ENCODE data around the gene LILRA1. TPM values are rescaled to one million over a fixed set of nuclear protein-coding genes. Genes with fewer than 3 reads are reported as not detected.

The LILRA1 gene
- total RNA-seq, 1 donor from 2014 or later: 1.7 TPM

- Histone ChIP-seq H3K36me3 (no peaks in the 10 kb centered on the region), H3K27me3 (no peaks in the 10 kb centered on the region), H3K27ac (no peak overlapping the region), H3K4me3 (no peak overlapping the region), H3K4me1 (no peaks in the 10 kb centered on the region), H3K9me3 (no peaks in the 10 kb centered on the region)
- TF ChIP-seq CTCF (IDR thresholded peaks at IDR 0.05) (no peak), POLR2A (IDR thresholded peaks at IDR 0.05) (no peak), POLR2AphosphoS5 (IDR thresholded peaks at IDR 0.05; ENCODE audit: insufficient read depth in 1 of 2, low read depth in 1 of 2) (no peak)
- intact Hi-C loops (cut with DNase I): no loop called here
- no peak for DNase-seq (ENCODE audit: extremely low spot score in 2 of 2)
Observed at GRCh38 chr19:54644056-54644455, 50.6 kb downstream of the LILRA1 start.

GRCh38 chr19:54646331-54646841, 53.0 kb downstream of the LILRA1 start:
- Histone ChIP-seq H3K27me3 (no peaks in the 10 kb centered on the region), H3K27ac (no peak overlapping the region), H3K9me3 (no peaks in the 10 kb centered on the region), H3K36me3 (no peaks in the 10 kb centered on the region), H3K4me1 (no peaks in the 10 kb centered on the region), H3K4me3 (no peak overlapping the region)
- no peak for DNase-seq (ENCODE audit: extremely low spot score in 2 of 2)
- TF ChIP-seq POLR2AphosphoS5 (IDR thresholded peaks at IDR 0.05; ENCODE audit: insufficient read depth in 1 of 2, low read depth in 1 of 2) (no peak), CTCF (IDR thresholded peaks at IDR 0.05) (no peak), POLR2A (IDR thresholded peaks at IDR 0.05) (no peak)
- intact Hi-C loops (cut with DNase I): no loop called here

- Histone ChIP-seq H3K36me3 (no peaks in the 10 kb centered on the region), H3K27me3 (no peaks in the 10 kb centered on the region), H3K4me1 (no peaks in the 10 kb centered on the region), H3K27ac (no peak overlapping the region), H3K4me3 (no peak overlapping the region), H3K9me3 (no peaks in the 10 kb centered on the region)
- intact Hi-C loops (cut with DNase I): no loop called here
- TF ChIP-seq POLR2A (IDR thresholded peaks at IDR 0.05): no peak
- no peak for TF ChIP-seq POLR2AphosphoS5 (IDR thresholded peaks at IDR 0.05; ENCODE audit: insufficient read depth in 1 of 2, low read depth in 1 of 2)
- TF ChIP-seq CTCF (IDR thresholded peaks at IDR 0.05): no peak
- no peak for DNase-seq (ENCODE audit: extremely low spot score in 2 of 2)
Observed at GRCh38 chr19:54648129-54648528, 54.7 kb downstream of the LILRA1 start.

- no peaks in the 10 kb centered on the region for H3K27me3 ChIP-seq
Observed at GRCh38 chr19:54650108-54650655, 56.8 kb downstream of the LILRA1 start.

More at GRCh38 chr19:54650108-54650655, 56.8 kb downstream of the LILRA1 start:
- Histone ChIP-seq H3K27ac (no peak overlapping the region), H3K4me1 (no peaks in the 10 kb centered on the region), H3K9me3 (no peaks in the 10 kb centered on the region), H3K4me3 (no peak overlapping the region), H3K36me3 (no peaks in the 10 kb centered on the region)
- no peak for DNase-seq (ENCODE audit: extremely low spot score in 2 of 2)
- no peak for TF ChIP-seq POLR2A (IDR thresholded peaks at IDR 0.05)
- no peak for TF ChIP-seq POLR2AphosphoS5 (IDR thresholded peaks at IDR 0.05; ENCODE audit: insufficient read depth in 1 of 2, low read depth in 1 of 2)
- TF ChIP-seq CTCF (IDR thresholded peaks at IDR 0.05): no peak
- intact Hi-C loops (cut with DNase I): no loop called here

Small RNAs within 50 kb of the gene (microRNA-seq; reads per million reads assigned to microRNA genes)
- gene MIR8061 (ENCODE audit: borderline number of aligned reads, borderline replicate concordance): not detected

Small RNAs within 50 kb of the gene (small RNA-seq; reads per million reads assigned to genes)
- not detected for gene AC245036.2
- gene AC245036.3: not detected
- not detected for gene MIR8061

Other genes starting within 250 kb of the LILRA1 start
- 8.8 TPM for gene LAIR1, start 228.7 kb upstream of the LILRA1 start, total RNA-seq
- 5.9 TPM for gene TTYH1, start 178.2 kb upstream of the LILRA1 start, total RNA-seq
- 129 TPM for gene LENG8, start 144.4 kb upstream of the LILRA1 start, total RNA-seq
- 10.3 TPM for gene LENG9, start 129.9 kb upstream of the LILRA1 start, total RNA-seq
- 33.4 TPM for gene CDC42EP5, start 120.3 kb upstream of the LILRA1 start, total RNA-seq
- gene LAIR2, start 90.8 kb upstream of the LILRA1 start, total RNA-seq: not detected
- not detected for gene LILRA2, start 19.8 kb upstream of the LILRA1 start, total RNA-seq
- gene LILRB1, start 36.9 kb downstream of the LILRA1 start, total RNA-seq: 2.2 TPM
- gene LILRB4, start 69.4 kb downstream of the LILRA1 start, total RNA-seq: 2.9 TPM
- gene KIR3DL3, start 130.8 kb downstream of the LILRA1 start, total RNA-seq: not detected
- not detected for gene KIR2DL3, start 144.9 kb downstream of the LILRA1 start, total RNA-seq
- not detected for gene KIR2DL1, start 176.2 kb downstream of the LILRA1 start, total RNA-seq
- gene KIR2DL4, start 210.0 kb downstream of the LILRA1 start, total RNA-seq: not detected
- not detected for gene KIR3DL1, start 222.8 kb downstream of the LILRA1 start, total RNA-seq
- gene KIR2DS4, start 239.0 kb downstream of the LILRA1 start, total RNA-seq: not detected